Kidney epithelial cell (primary cell): ENCODE data around the gene MYOCOS. TPM values are rescaled to one million over a fixed set of nuclear protein-coding genes. Genes with fewer than 3 reads are reported as not detected.

Experiments used
- DNase-seq: peaks from one replicate; pipeline ENCODE4 v3.0.0-alpha.2; 2010; ENCODE audit warnings: low read depth
- H3K27me3 ChIP-seq: 2 replicates; pipeline ENCODE4 v1.6.0; 2011; ENCODE audit warnings: low read length; ENCODE audit not compliant: control insufficient read depth, insufficient read depth
- H3K36me3 ChIP-seq: 2 replicates; pipeline ENCODE4 v1.5.1; 2011; ENCODE audit warnings: low read length; ENCODE audit not compliant: control insufficient read depth, insufficient read depth
- H3K4me3 ChIP-seq: 2 replicates; pipeline ENCODE4 v1.5.1; 2011; ENCODE audit warnings: low read depth, mild to moderate bottlenecking, control low read depth, low read length
- total RNA-seq: library from RNA; depleted of rRNA; stranded (reverse); fragments of >200 nt; gene quantifications from 2 replicates; pipeline ENCODE4 v1.2.3, GENCODE V29; 2015
- TF ChIP-seq, protein P1 (sequence below): IDR thresholded peaks from 2 replicates; pipeline ENCODE4 v1.5.1; 2011; ENCODE audit warnings: mild to moderate bottlenecking, moderate library complexity, low read length, control low read depth, inconsistent platforms; ENCODE audit not compliant: insufficient read depth, poor library complexity, severe bottlenecking

Gene MYOCOS, protein sequence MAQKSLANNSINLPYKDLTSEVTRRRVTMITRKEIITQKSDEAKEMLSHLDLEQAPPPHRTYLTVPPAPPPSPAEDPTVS
- not detected in 2 replicates for total RNA-seq

DNA sequence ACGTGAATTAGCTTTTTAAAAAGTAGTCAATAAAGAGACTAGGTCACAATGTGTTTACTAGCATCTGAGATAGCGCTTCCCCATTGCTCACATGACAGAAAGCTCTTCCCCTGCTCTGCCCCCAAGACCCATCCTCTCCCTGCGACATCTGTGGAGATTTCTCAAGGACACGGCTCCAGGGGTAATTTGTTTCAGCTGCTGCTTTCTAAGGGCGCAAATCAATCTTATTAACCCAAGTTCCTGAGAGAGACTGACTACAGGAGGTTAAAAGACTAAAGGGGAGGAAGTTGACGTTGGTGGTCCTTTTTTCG, at the start of gene MYOCOS:
Gene MYOCOS (plus strand): TSS at position 92 of the 311 bp plus-strand sequence. CDS start 1,641 bp downstream, outside the sequence.
- TF ChIP-seq, protein P1, sequence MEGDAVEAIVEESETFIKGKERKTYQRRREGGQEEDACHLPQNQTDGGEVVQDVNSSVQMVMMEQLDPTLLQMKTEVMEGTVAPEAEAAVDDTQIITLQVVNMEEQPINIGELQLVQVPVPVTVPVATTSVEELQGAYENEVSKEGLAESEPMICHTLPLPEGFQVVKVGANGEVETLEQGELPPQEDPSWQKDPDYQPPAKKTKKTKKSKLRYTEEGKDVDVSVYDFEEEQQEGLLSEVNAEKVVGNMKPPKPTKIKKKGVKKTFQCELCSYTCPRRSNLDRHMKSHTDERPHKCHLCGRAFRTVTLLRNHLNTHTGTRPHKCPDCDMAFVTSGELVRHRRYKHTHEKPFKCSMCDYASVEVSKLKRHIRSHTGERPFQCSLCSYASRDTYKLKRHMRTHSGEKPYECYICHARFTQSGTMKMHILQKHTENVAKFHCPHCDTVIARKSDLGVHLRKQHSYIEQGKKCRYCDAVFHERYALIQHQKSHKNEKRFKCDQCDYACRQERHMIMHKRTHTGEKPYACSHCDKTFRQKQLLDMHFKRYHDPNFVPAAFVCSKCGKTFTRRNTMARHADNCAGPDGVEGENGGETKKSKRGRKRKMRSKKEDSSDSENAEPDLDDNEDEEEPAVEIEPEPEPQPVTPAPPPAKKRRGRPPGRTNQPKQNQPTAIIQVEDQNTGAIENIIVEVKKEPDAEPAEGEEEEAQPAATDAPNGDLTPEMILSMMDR: no peak
- Histone ChIP-seq H3K4me3 (no peak within 1 kb of the TSS), H3K27me3 (peaks cover 3% of the 10 kb centered on the region), H3K36me3 (no peaks in the 10 kb centered on the region)
- DNase-seq: no peak

DNA sequence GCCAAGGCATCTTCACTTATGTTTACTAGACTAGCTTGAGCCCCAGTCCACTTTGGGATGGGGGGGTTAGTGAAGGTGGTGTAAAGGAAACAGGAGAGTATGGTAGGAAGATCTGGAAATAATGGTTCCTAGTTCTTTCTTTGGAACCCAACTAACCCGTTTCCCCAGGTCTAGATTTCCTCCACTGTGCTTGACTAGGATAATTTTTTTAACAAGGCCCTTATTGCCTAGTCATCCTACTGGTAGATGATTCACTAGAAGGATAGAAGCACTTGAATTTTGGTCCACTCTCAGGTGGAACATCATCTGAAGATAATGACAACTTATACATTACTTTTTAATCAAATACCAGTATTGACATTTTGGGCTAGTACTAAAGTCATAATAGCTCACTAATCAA, 45.9 kb upstream of the MYOCOS start:
- no peak for DNase-seq
- TF ChIP-seq, protein P1: no peak
- Histone ChIP-seq H3K4me3 (no peak overlapping the region), H3K36me3 (peaks cover 6% of the 10 kb centered on the region), H3K27me3 (no peaks in the 10 kb centered on the region)

DNA sequence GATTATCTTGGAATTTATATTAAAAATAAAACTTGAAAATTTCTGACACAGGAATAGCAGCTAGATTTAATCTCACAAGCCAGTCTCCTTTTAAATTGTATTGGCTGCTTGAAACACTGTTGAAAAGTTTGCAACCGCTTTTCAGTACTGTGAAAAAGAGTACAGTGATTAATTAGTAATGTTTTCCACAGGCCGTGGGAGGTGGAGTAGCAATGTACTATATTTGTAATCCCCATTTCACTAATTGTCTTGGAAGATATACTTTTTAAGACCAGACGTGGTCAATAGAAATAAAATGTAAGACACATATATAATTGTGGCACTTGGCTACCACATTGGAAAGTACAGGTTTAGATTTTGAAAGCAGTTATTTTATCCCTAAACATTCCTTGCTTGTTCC, 40.8 kb upstream of the MYOCOS start:
- TF ChIP-seq, protein P1: no peak
- Histone ChIP-seq H3K4me3 (no peak overlapping the region), H3K36me3 (peaks cover 3% of the 10 kb centered on the region), H3K27me3 (no peaks in the 10 kb centered on the region)
- no peak for DNase-seq

DNA sequence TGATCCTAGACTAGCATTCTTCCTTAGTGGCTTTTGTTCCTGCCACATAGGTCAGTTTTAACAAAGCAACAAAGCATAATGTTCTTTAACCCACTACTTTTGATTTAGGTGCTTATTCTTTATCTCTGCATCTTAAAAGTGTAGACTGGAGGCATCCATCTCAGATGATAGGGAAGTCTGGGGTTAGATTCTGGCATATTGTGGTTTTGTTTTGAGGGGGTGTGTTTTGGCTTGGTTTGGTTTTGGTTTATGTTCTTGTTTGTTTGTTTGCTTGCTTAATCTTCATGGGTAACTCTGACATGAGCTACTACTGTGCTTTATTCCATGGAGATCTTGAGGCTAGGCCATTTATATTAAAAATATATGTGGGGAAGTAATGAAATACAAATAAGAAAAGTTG, 40.3 kb upstream of the MYOCOS start:
- H3K36me3 ChIP-seq: peaks cover 3% of the 10 kb centered on the region

DNA sequence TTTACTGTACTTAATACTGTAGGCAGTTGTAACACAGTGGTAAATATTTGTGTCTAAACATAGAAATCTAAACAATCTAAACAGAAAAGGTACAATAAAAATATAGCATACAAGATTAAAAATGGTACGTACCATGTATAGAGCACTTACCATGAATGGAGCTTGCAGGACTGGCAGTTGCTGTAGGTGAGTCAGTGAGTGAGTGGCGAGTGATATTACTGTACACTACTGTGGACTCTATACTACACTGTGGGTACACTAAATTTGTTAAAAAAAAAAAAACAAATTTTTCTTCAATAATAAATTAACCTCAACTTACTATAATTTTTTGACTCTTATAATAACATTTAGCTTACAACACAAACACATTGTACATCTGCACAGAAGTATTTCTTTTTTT, 39.5 kb upstream of the MYOCOS start:
- TF ChIP-seq, protein P1: no peak
- H3K4me3 ChIP-seq: no peak overlapping the region
- no peak for DNase-seq

More for the DNA sequence above, 40.3 kb upstream of the MYOCOS start:
- TF ChIP-seq, protein P1: no peak
- no peaks in the 10 kb centered on the region for H3K27me3 ChIP-seq
- no peak overlapping the region for H3K4me3 ChIP-seq
- no peak for DNase-seq

DNA sequence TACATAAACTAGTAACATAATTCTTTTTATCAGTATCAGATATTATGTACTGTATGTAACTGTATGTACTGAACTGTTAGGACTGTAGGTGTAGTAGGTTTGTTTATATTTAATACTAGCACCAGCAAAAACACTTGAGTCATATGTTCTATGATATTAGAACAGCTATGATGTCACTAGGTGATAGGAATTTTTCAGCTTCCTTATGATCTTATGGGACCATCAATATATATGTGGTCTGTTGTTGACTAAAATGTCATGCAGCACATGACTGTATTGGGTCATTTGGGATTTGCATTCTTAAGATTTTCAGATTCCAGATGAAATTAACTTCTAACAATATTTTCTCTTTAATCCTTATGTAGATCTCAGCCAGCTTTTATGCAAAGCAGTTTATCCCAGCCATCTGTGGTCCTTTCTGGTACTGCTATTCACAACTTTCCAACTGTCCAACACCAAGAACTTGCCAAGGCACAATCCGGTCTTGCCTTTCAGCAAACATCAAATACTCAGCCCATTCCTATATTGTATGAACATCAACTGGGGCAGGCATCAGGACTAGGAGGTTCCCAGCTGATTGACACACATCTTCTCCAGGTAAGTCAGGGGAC, 38.3 kb upstream of the MYOCOS start:
- Histone ChIP-seq H3K27me3 (no peaks in the 10 kb centered on the region), H3K36me3 (no peaks in the 10 kb centered on the region), H3K4me3 (no peak overlapping the region)
- TF ChIP-seq, protein P1: no peak
- no peak for DNase-seq

More for the DNA sequence above, 39.5 kb upstream of the MYOCOS start:
- Histone ChIP-seq H3K27me3 (no peaks in the 10 kb centered on the region), H3K36me3 (peaks cover 3% of the 10 kb centered on the region)
